ENCODE data around the gene RNF151. TPM values are rescaled to one million over a fixed set of nuclear protein-coding genes. Genes with fewer than 3 reads are reported as not detected.

The RNF151 gene
- total RNA-seq, 1 experiment from 2014 or later, result not detected

DNA sequence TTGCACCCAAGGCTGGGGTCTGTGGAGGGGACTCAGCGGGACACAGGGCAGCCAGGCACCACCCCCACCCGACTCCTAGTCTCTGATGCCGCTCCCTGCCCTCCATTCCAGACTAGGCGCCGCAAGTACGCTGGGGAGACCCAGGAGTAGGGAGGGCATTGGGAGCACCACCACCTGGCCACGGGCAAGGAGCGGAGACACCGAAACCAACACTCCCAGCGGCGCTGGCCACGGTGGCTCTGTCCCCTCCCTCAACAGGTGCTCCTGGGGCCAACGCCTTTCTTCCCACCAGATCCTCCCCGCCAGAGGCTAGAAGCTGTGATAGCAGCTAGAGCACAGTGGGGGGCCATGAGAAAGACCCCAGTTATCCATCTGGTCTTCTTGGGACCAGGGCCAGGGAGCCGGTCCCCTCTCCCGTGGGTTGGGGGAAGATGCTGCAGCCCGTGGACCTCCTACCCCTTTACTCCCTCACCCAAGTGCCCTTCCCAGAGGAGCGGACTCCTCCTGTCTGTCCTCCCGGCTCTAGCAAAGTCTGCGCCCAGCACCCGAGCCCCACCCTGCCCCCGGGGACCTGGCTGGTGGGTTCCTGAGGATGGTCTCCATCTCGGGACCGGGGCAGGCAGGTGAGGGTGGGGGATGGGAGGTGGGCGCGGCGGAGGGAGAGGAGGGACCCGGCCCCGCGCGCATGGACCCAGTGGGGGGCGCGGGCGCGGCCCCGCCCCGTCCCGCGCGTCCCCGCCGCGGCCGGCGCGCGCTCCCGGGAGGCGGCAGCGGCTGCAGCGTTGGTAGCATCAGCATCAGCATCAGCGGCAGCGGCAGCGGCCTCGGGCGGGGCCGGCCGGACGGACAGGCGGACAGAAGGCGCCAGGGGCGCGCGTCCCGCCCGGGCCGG, 22.8 kb downstream of the RNF151 start, which contains the start of gene SYNGR3:
Gene SYNGR3, plus strand, starts transcription at position 762 of the 892 bp plus-strand sequence. CDS start 133 bp downstream, outside the sequence.
- Mint-ChIP-seq H3K4me1 (ENCODE audit: insufficient read depth, unreplicated experiment) (peaks cover 12% of the 10 kb centered on the region), H3K27me3 (ENCODE audit: insufficient read depth, unreplicated experiment) (no peaks in the 10 kb centered on the region), H3K27ac (ENCODE audit: low read depth, unreplicated experiment) (peak within 1 kb of the TSS; percentile 35), H3K36me3 (ENCODE audit: insufficient read depth, unreplicated experiment) (peaks cover 27% of the 10 kb centered on the region), H3K9me3 (ENCODE audit: unreplicated experiment) (no peaks in the 10 kb centered on the region), H3K4me3 (ENCODE audit: unreplicated experiment) (peak within 1 kb of the TSS; percentile 49)
- BruUV-seq (replicated peaks), result no TSS peak
- ChIA-PET CTCF (interaction anchor here (0.7 kb wide), 1 partner anchor 163 kb away, joined by 4 read pairs; no protein-coding TSS in a partner anchor), POLR2A (interaction anchor here (0.6 to 2.0 kb wide), 4 partner anchors 11 to 25 kb away, joined by 3 to 7 read pairs (median 3); partner anchors contain the start of gene RPS2)
- TF ChIP-seq CTCF (IDR thresholded peaks at IDR 0.05; ENCODE audit: unreplicated experiment), result no peak
- no peak for DNase-seq (ENCODE audit: unreplicated experiment)
- intact Hi-C loops (cut with micrococcal nuclease), result no loop called here

DNA sequence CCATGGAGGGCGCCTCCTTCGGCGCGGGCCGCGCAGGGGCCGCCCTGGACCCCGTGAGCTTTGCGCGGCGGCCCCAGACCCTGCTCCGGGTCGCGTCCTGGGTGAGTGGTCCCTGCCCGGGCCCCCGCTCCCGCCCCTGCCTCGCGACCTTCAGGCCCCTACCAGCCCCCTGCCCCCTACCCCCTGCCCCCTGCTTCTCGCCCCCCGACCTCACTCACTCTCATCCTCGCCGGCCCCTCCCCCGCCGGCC, 23.4 kb downstream of the RNF151 start:
- CTCF ChIA-PET, result interaction anchor here (1.1 kb wide), 1 partner anchor 561 kb away, joined by 3 read pairs; no protein-coding TSS in a partner anchor
- no peak for TF ChIP-seq CTCF (IDR thresholded peaks at IDR 0.05; ENCODE audit: unreplicated experiment)
- H3K9me3 Mint-ChIP-seq (ENCODE audit: unreplicated experiment), result no peaks in the 10 kb centered on the region
- H3K4me1 Mint-ChIP-seq (ENCODE audit: insufficient read depth, unreplicated experiment), result peaks cover 12% of the 10 kb centered on the region
- intact Hi-C loops (cut with micrococcal nuclease), result no loop called here
- H3K36me3 Mint-ChIP-seq (ENCODE audit: insufficient read depth, unreplicated experiment), result peaks cover 29% of the 10 kb centered on the region
- DNase-seq (ENCODE audit: unreplicated experiment), result no peak
- no peaks in the 10 kb centered on the region for H3K27me3 Mint-ChIP-seq (ENCODE audit: insufficient read depth, unreplicated experiment)
- no peak overlapping the region for H3K4me3 Mint-ChIP-seq (ENCODE audit: unreplicated experiment)
- no peak overlapping the region for H3K27ac Mint-ChIP-seq (ENCODE audit: low read depth, unreplicated experiment)
- no TSS peak for BruUV-seq (replicated peaks)
- POLR2A ChIA-PET, result interaction anchor here (2.0 kb wide), 1 partner anchor 18 kb away, joined by 7 read pairs; no protein-coding TSS in a partner anchor

DNA sequence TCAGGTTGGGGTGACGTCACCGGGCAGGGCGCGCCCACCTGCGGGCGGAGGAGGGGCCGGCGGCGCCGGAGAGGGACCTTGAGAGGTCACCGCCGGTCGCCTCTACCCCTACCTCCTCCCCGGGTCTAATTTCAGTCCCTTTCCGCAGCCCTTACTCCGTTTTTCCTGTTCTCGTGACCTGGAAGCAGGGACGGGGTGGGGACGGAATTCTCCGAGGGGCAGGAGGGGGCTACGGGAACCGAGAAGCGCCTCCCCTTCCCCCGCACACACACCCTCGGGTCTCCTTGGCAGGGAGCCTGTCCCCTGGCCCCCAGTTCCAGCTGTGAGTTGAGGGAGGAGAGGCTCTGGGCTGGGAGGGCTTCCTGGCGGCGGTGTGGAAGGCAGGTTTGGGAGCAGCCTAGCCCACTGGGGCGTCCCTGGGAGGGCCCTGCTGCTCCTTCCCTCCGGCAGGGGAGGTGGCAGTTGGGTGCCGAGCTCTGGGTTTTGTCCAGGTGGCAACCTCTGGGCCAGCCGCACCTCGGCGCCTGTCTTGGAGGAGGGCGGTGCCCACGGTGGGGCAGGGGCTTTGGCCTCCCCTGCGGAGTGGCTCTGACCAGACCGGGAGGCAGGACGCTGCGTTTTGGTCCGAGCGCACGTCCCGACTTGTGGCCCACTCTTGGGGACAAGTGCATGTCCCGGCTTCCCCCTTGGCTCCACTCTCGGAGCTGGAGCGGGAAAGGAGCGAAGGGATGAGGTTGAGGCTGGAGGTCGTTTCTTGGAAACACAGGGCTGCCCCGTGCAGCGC, 23.9 kb downstream of the RNF151 start:
- no TSS peak for BruUV-seq (replicated peaks)
- intact Hi-C loops (cut with micrococcal nuclease), result no loop called here
- TF ChIP-seq CTCF (IDR thresholded peaks at IDR 0.05; ENCODE audit: unreplicated experiment), result no peak
- peaks cover 17% of the 10 kb centered on the region for H3K4me1 Mint-ChIP-seq (ENCODE audit: insufficient read depth, unreplicated experiment)
- DNase-seq (ENCODE audit: unreplicated experiment), result no peak
- H3K4me3 Mint-ChIP-seq (ENCODE audit: unreplicated experiment), result no peak overlapping the region
- H3K27me3 Mint-ChIP-seq (ENCODE audit: insufficient read depth, unreplicated experiment), result no peaks in the 10 kb centered on the region
- POLR2A ChIA-PET, result interaction anchor here (0.7 kb wide), 2 partner anchors 11 to 48 kb away, joined by 3 to 4 read pairs; no protein-coding TSS in a partner anchor
- CTCF ChIA-PET, result interaction anchor here (1.1 kb wide), 1 partner anchor 562 kb away, joined by 3 read pairs; no protein-coding TSS in a partner anchor
- no peak overlapping the region for H3K27ac Mint-ChIP-seq (ENCODE audit: low read depth, unreplicated experiment)
- peaks cover 34% of the 10 kb centered on the region for H3K36me3 Mint-ChIP-seq (ENCODE audit: insufficient read depth, unreplicated experiment)
- H3K9me3 Mint-ChIP-seq (ENCODE audit: unreplicated experiment), result no peaks in the 10 kb centered on the region

GRCh38 chr16:1991135-1991551, 24.5 kb downstream of the RNF151 start:
- DNase-seq (ENCODE audit: unreplicated experiment), result no peak
- ChIA-PET POLR2A (interaction anchor here (0.7 kb wide), 1 partner anchor 12 kb away, joined by 3 read pairs; no protein-coding TSS in a partner anchor), CTCF (interaction anchor here (0.5 to 1.1 kb wide), 2 partner anchors 25 to 563 kb away, joined by 3 read pairs; no protein-coding TSS in a partner anchor)
- H3K4me3 Mint-ChIP-seq (ENCODE audit: unreplicated experiment), result no peak overlapping the region
- peaks cover 18% of the 10 kb centered on the region for H3K4me1 Mint-ChIP-seq (ENCODE audit: insufficient read depth, unreplicated experiment)
- intact Hi-C loops (cut with micrococcal nuclease), result no loop called here
- no peak overlapping the region for H3K27ac Mint-ChIP-seq (ENCODE audit: low read depth, unreplicated experiment)
- no peaks in the 10 kb centered on the region for H3K27me3 Mint-ChIP-seq (ENCODE audit: insufficient read depth, unreplicated experiment)
- H3K9me3 Mint-ChIP-seq (ENCODE audit: unreplicated experiment), result no peaks in the 10 kb centered on the region
- H3K36me3 Mint-ChIP-seq (ENCODE audit: insufficient read depth, unreplicated experiment), result peaks cover 33% of the 10 kb centered on the region
- no peak for TF ChIP-seq CTCF (IDR thresholded peaks at IDR 0.05; ENCODE audit: unreplicated experiment)
- no TSS peak for BruUV-seq (replicated peaks)
